Thyroid gland (tissue), 4 donors: ENCODE results near the gene KLHDC7B.

ENCODE experiments used
- CTCF ChIP-seq, 6 experiments: fragments of 200-600 bp in 3 of 6; fragments of 450-650 bp in 3 of 6; sonication (generic) in 3 of 6; IDR thresholded peaks; one replicate each; pipeline ENCODE4 v1.5.1; 2016 to 2019; ENCODE audit warnings: antibody characterized with exemption in 6 of 6, mild to moderate bottlenecking in 2 of 6, inconsistent platforms in 1 of 6, moderate library complexity in 1 of 6
- POLR2A ChIP-seq, 2 donors: fragments of 450-650 bp; IDR thresholded peaks; one replicate each; pipeline ENCODE4 v1.6.1; 2017; ENCODE audit warnings: antibody characterized with exemption in 2 of 2, mild to moderate bottlenecking in 2 of 2, moderate library complexity in 1 of 2

- TF ChIP-seq CTCF (IDR thresholded peaks at IDR 0.05): no peak
- TF ChIP-seq POLR2A (IDR thresholded peaks at IDR 0.05): no peak
These were observed 11.0 kb downstream of the KLHDC7B start for GRCh38 chr22:50556703-50557102.
